GM21367 (cell line): ENCODE measurements around the gene TMEM179B.

Experiments used
- ATAC-seq: cut with Tn5 transposase; IDR thresholded peaks from one replicate; pipeline ENCODE4 v1.9.1; 2021; ENCODE audit not compliant: unreplicated experiment

The TMEM179B gene

DNA sequence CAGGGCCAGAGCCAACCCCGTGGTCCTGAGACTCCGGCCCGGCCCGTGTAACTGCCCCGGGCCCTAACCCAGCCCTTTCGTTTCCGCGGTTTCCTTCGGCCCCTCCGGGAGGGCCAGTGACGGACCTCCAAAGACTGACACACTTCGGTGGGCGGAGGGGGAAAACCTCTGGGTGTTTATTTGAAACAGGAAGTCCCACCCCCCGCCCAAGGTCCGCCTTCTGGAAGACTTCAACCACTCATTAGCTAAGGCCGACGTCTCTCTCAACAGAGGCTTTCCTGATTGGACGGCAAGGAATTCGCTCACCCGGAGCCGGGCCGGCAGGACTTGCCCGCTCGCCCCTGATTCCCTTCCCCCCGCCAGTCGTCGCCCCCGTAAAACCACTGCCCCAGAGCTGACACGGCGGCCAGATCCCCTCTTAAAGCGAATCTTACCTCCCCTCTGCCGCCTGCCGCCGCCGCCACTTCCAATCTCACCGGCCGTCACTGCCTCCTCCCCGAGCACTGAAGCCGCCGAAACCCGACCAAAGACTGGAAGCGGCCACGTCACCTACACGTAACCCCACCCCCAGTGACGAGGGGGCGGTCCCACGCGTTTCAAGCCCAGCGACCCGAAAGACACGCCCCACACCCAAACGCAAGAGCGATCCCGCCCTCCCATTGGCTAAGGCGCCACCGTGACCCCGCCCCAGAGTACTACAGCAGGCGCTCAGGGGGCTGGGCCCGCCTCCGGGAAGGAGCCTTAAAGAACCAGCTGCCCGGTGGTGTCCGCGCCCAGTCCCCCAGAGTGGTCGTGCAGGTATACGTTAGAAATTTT is 44.5 kb downstream of the TMEM179B start, which contains the start of gene STX5:
TSS of gene STX5 (minus strand) at position 532 of the 816 bp plus-strand sequence. CDS start 808 bp downstream, outside the sequence.
- peak; percentile 69 for ATAC-seq

GRCh38 chr11:62832336-62833234 is 45.4 kb downstream of the TMEM179B start, which contains the start of gene TEX54:
TEX54 (minus strand) TSS chr11:62832841.
- ATAC-seq, result no peak

DNA sequence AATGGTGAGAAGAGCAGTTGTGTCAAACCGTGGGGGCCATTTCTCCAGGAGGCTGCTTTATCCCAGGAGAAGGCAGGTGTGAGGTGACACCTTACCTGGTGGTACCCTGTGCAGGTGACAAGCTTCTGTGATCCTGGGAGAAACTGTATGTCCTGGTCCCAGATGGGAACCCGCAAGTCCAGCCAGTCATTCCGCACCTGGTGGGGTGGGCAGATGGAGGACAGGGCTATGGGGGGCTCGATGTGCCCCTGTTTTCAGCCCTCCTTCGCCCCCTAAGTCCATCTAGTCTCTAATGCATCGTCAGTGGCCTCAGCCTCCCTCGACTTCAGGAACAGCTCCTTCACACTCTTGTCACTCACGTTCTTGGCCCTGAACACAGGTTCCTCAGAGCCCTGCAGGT is 48.1 kb downstream of the TMEM179B start:
- no peak for ATAC-seq

- ATAC-seq, result peak; percentile 41
Measured at GRCh38 chr11:62839050-62839945, 52.1 kb downstream of the TMEM179B start, which contains the start of gene WDR74. WDR74 (minus strand) TSS chr11:62839590; CDS start chr11:62839570, 20 bp downstream.
